ENCODE results near the gene COQ10A. TPM values are rescaled to one million over a fixed set of nuclear protein-coding genes. Genes with fewer than 3 reads are reported as not detected.

Gene COQ10A
- polyA plus RNA-seq, 1 of the 3 experiments (the other 2 are of a cell fraction) = 42.2 TPM

- H3K27ac ChIP-seq (ENCODE audit: low read depth in 2 of 2, low read length in 1 of 2) = no peak overlapping the region
- CTCF ChIA-PET = interaction anchor here (0.8 kb wide), 1 partner anchor 160 kb away, joined by 3 read pairs; no protein-coding TSS in a partner anchor
- H3K9ac ChIP-seq = no peak overlapping the region
- peaks cover 25% of the 10 kb centered on the region for H3K79me2 ChIP-seq (ENCODE audit: insufficient read depth)
- H3K4me3 ChIP-seq (ENCODE audit: low read depth in 2 of 2, low read length in 1 of 2) = no peak overlapping the region
- H3K9me3 ChIP-seq = no peaks in the 10 kb centered on the region
- H4K20me1 ChIP-seq (ENCODE audit: insufficient read depth) = no peaks in the 10 kb centered on the region
- 94% methylated on average over 2 of the region's 3 CpGs for WGBS (ENCODE audit: low lambda C conversion rate)
- no peak for DNase-seq
- H3K4me1 ChIP-seq (ENCODE audit: control insufficient read depth in 1 of 2, insufficient read depth in 2 of 2, low read depth in 1 of 2, low read length in 1 of 2) = peaks cover 7% of the 10 kb centered on the region in 2 experiments; a peak in 2 of 4 replicates
- no peak for TF ChIP-seq RAD21 (IDR thresholded peaks at IDR 0.05; ENCODE audit: low read length)
- TF ChIP-seq, protein P1, sequence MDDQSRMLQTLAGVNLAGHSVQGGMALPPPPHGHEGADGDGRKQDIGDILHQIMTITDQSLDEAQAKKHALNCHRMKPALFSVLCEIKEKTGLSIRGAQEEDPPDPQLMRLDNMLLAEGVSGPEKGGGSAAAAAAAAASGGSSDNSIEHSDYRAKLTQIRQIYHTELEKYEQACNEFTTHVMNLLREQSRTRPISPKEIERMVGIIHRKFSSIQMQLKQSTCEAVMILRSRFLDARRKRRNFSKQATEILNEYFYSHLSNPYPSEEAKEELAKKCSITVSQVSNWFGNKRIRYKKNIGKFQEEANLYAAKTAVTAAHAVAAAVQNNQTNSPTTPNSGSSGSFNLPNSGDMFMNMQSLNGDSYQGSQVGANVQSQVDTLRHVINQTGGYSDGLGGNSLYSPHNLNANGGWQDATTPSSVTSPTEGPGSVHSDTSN (IDR thresholded peaks at IDR 0.05) = no peak
- TF ChIP-seq POLR2AphosphoS5 (IDR thresholded peaks at IDR 0.05; ENCODE audit: low read depth, low read length) = no peak
- TF ChIP-seq NFIC (IDR thresholded peaks at IDR 0.05; ENCODE audit: borderline replicate concordance) = no peak
- no peak for TF ChIP-seq TEAD4 (IDR thresholded peaks at IDR 0.05; ENCODE audit: borderline replicate concordance, insufficient read depth)
- TF ChIP-seq FOXJ3 (CRISPR knock-in tag; IDR thresholded peaks at IDR 0.05) = no peak
- TF ChIP-seq SIN3A (IDR thresholded peaks at IDR 0.05; ENCODE audit: borderline replicate concordance, low read depth, low read length) = no peak
- TF ChIP-seq, protein P2, sequence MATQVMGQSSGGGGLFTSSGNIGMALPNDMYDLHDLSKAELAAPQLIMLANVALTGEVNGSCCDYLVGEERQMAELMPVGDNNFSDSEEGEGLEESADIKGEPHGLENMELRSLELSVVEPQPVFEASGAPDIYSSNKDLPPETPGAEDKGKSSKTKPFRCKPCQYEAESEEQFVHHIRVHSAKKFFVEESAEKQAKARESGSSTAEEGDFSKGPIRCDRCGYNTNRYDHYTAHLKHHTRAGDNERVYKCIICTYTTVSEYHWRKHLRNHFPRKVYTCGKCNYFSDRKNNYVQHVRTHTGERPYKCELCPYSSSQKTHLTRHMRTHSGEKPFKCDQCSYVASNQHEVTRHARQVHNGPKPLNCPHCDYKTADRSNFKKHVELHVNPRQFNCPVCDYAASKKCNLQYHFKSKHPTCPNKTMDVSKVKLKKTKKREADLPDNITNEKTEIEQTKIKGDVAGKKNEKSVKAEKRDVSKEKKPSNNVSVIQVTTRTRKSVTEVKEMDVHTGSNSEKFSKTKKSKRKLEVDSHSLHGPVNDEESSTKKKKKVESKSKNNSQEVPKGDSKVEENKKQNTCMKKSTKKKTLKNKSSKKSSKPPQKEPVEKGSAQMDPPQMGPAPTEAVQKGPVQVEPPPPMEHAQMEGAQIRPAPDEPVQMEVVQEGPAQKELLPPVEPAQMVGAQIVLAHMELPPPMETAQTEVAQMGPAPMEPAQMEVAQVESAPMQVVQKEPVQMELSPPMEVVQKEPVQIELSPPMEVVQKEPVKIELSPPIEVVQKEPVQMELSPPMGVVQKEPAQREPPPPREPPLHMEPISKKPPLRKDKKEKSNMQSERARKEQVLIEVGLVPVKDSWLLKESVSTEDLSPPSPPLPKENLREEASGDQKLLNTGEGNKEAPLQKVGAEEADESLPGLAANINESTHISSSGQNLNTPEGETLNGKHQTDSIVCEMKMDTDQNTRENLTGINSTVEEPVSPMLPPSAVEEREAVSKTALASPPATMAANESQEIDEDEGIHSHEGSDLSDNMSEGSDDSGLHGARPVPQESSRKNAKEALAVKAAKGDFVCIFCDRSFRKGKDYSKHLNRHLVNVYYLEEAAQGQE (IDR thresholded peaks at IDR 0.05; ENCODE audit: low read depth, low read length) = no peak
- no peak for TF ChIP-seq NRF1 (IDR thresholded peaks at IDR 0.05; ENCODE audit: low read depth, low read length)
- no peak for TF ChIP-seq EZH2phosphoT487 (IDR thresholded peaks at IDR 0.05; ENCODE audit: borderline replicate concordance, low read depth)
- no peak for TF ChIP-seq SMC3 (IDR thresholded peaks at IDR 0.05; ENCODE audit: low read depth, low read length)
- TF ChIP-seq RXRA (IDR thresholded peaks at IDR 0.05; ENCODE audit: borderline replicate concordance, low read depth) = no peak
- TF ChIP-seq USF2 (IDR thresholded peaks at IDR 0.05; ENCODE audit: borderline replicate concordance, low read depth, low read length) = no peak
- TF ChIP-seq RCOR1 (IDR thresholded peaks at IDR 0.05; ENCODE audit: low read length) = no peak
- no peaks in the 10 kb centered on the region for H3K9me2 ChIP-seq
- H2AFZ ChIP-seq (ENCODE audit: low read depth) = no peak overlapping the region
- H3K27me3 ChIP-seq (ENCODE audit: insufficient read depth) = no peaks in the 10 kb centered on the region
- H3F3A ChIP-seq (replicated peaks; ENCODE audit: insufficient read depth) = peaks cover 32% of the 10 kb centered on the region
- peaks cover 6 to 29% of the 10 kb centered on the region in 2 experiments for H3K36me3 ChIP-seq (replicated peaks in 1 of 2; ENCODE audit: control insufficient read depth in 1 of 2, insufficient read depth in 2 of 2, low read length in 1 of 2)
- POLR2A ChIA-PET = no interaction called here
- no peak overlapping the region for H3K4me2 ChIP-seq
These were observed 37.5 kb downstream of the COQ10A start for GRCh38 chr12:56304276-56304675.
